HepG2 (cell line): ENCODE results near the gene SPDYE16. TPM values are rescaled to one million over a fixed set of nuclear protein-coding genes. Genes with fewer than 3 reads are reported as not detected.

ENCODE experiments used
- BATF2 ChIP-seq: sonication (generic); formaldehyde crosslinking; IDR thresholded peaks from 2 replicates; pipeline ENCODE4 v1.8.0; 2022; ENCODE audit warnings: mild to moderate bottlenecking, missing genetic modification reagents, moderate library complexity
- DRAP1 ChIP-seq: IDR thresholded peaks from 2 replicates; pipeline ENCODE4 v1.6.1; 2016; ENCODE audit warnings: missing genetic modification reagents, missing compliant biosample characterization
- EHMT2 ChIP-seq: fragments of 200-600 bp; sonication (generic); IDR thresholded peaks from 2 replicates; pipeline ENCODE4 v1.7.0; 2017; ENCODE audit warnings: antibody characterized with exemption, low read depth, low read length, borderline replicate concordance
- FOXC1 ChIP-seq: sonication (generic); formaldehyde crosslinking; IDR thresholded peaks from 2 replicates; pipeline ENCODE4 v1.8.0; 2022; ENCODE audit warnings: mild to moderate bottlenecking, missing genetic modification reagents, borderline replicate concordance
- HOXA7 ChIP-seq: sonication (generic); formaldehyde crosslinking; IDR thresholded peaks from 2 replicates; pipeline ENCODE4 v1.8.1; 2022; ENCODE audit warnings: mild to moderate bottlenecking, missing genetic modification reagents, moderate library complexity
- JARID2 ChIP-seq: sonication (generic); formaldehyde crosslinking; IDR thresholded peaks from 2 replicates; pipeline ENCODE4 v1.8.1; 2023; ENCODE audit warnings: missing genetic modification reagents, inconsistent platforms; ENCODE audit not compliant: insufficient replicate concordance
- MTERF4 ChIP-seq: sonication (generic); formaldehyde crosslinking; IDR thresholded peaks from 2 replicates; pipeline ENCODE4 v1.8.0; 2023; ENCODE audit warnings: mild to moderate bottlenecking, missing genetic modification reagents
- RARA ChIP-seq: IDR thresholded peaks from 2 replicates; pipeline ENCODE4 v1.6.1; 2016; ENCODE audit warnings: missing genetic modification reagents, missing compliant biosample characterization
- SIN3B ChIP-seq: fragments of 150-350 bp; IDR thresholded peaks from 2 replicates; pipeline ENCODE4 v1.6.1; 2014; ENCODE audit warnings: low read length
- SP1 ChIP-seq, 2 experiments: fragments of 450-650 bp in 1 of 2; sonication (generic) in 1 of 2; formaldehyde crosslinking in 1 of 2; IDR thresholded peaks; 2 replicates each; pipeline versions ENCODE4 v1.4.0 to v1.6.1; 2016 to 2020; ENCODE audit warnings: missing genetic modification reagents in 1 of 2
- YY1 ChIP-seq: IDR thresholded peaks from 2 replicates; pipeline ENCODE4 v1.6.1; 2011; ENCODE audit warnings: low read length, low read depth, moderate library complexity, mild to moderate bottlenecking; ENCODE audit not compliant: insufficient read depth, insufficient replicate concordance
- ZBTB4 ChIP-seq: sonication (generic); formaldehyde crosslinking; IDR thresholded peaks from 2 replicates; pipeline ENCODE4 v1.4.0; 2020; ENCODE audit warnings: missing genetic modification reagents, mild to moderate bottlenecking, borderline replicate concordance
- ZBTB44 ChIP-seq: sonication (generic); formaldehyde crosslinking; IDR thresholded peaks from 2 replicates; pipeline ENCODE4 v1.4.0; 2020; ENCODE audit warnings: missing genetic modification reagents
- ZBTB7A ChIP-seq: sonication (generic); formaldehyde crosslinking; IDR thresholded peaks from 2 replicates; pipeline ENCODE4 v1.8.0; 2022; ENCODE audit warnings: mild to moderate bottlenecking, missing genetic modification reagents
- ZNF362 ChIP-seq: sonication (generic); formaldehyde crosslinking; IDR thresholded peaks from 2 replicates; pipeline ENCODE4 v1.4.0; 2020; ENCODE audit warnings: missing genetic modification reagents, mild to moderate bottlenecking, borderline replicate concordance
- ZNF576 ChIP-seq: sonication (generic); formaldehyde crosslinking; IDR thresholded peaks from 2 replicates; pipeline ENCODE4 v1.4.0; 2020; ENCODE audit warnings: mild to moderate bottlenecking, missing genetic modification reagents
- ZNF577 ChIP-seq: sonication (generic); formaldehyde crosslinking; IDR thresholded peaks from 2 replicates; pipeline ENCODE4 v1.4.0; 2020; ENCODE audit warnings: mild to moderate bottlenecking, low read depth, missing genetic modification reagents, borderline replicate concordance
- ZSCAN22 ChIP-seq: sonication (generic); formaldehyde crosslinking; IDR thresholded peaks from 2 replicates; pipeline ENCODE4 v1.4.0; 2020; ENCODE audit warnings: mild to moderate bottlenecking, missing genetic modification reagents
- polyA plus RNA-seq, 8 experiments: library from polyadenylated mRNA; depleted of rRNA in 3 of 8; stranded (reverse) in 7 of 8; unstranded in 1 of 8; fragments of >200 nt; fragmentation: Illumina TruSeq in 4 of 8; extraction: Trizol in 4 of 8; gene quantifications; 2 replicates each; pipeline versions ENCODE4 v1.2.1 to v1.2.3, GENCODE V29; 2011 to 2016; ENCODE audit warnings: low read depth in 4 of 8, missing spikeins in 1 of 8, mixed read lengths in 1 of 8; ENCODE audit not compliant: insufficient read depth in 1 of 8
- total RNA-seq, 5 experiments: library from RNA; depleted of rRNA; stranded (reverse); fragments of >200 nt; fragmentation: Illumina TruSeq; extraction: Trizol; gene quantifications; 2 replicates each; pipeline ENCODE4 v1.2.3, GENCODE V29; 2016; ENCODE audit warnings: low read depth in 1 of 5

Gene SPDYE16
- total and polyA plus RNA-seq, 2 of the 13 experiments (the other 11 are each of a cell fraction or from before 2014, with no cell fraction given), result 0.11 TPM; not detected in 1

- TF ChIP-seq FOXC1 (CRISPR knock-in tag) (peak; percentile 31; the same call in 1 of the 2 replicates), ZNF577 (CRISPR knock-in tag) (no peak), ZBTB4 (CRISPR knock-in tag) (no peak), SIN3B (no peak), ZNF576 (CRISPR knock-in tag) (peak; percentile 94), ZBTB44 (peak; percentile 46; the same call in 1 of the 2 replicates), RARA (CRISPR knock-in tag) (peak; percentile 31), SP1 (IDR thresholded peaks at IDR 0.05) (no peak), SP1 (CRISPR knock-in tag; IDR thresholded peaks at IDR 0.05) (0 out of 2 replicates have a peak, but pooled peaks have one; percentile 28), YY1 (peak; percentile 63), MTERF4 (CRISPR knock-in tag) (no peak), JARID2 (CRISPR knock-in tag) (no peak), BATF2 (CRISPR knock-in tag) (no peak), ZNF362 (peak; percentile 50; the same call in 1 of the 2 replicates), EHMT2 (no peak), ZBTB7A (CRISPR knock-in tag) (peak; percentile 78; the same call in 1 of the 2 replicates), HOXA7 (CRISPR knock-in tag) (no peak), DRAP1 (CRISPR knock-in tag) (peak; percentile 56; the same call in 1 of the 2 replicates), ZSCAN22 (CRISPR knock-in tag) (no peak)
Observed at GRCh38 chr7:76515999-76516443, 27.1 kb downstream of the SPDYE16 start (continued).
